ENCODE data around the gene MPHOSPH9.

Gene MPHOSPH9

GRCh38 chr12:123145211-123145610, 87.7 kb downstream of the MPHOSPH9 start:
- DNase-seq = no peak

- DNase-seq = no peak
Measured at GRCh38 chr12:123143736-123144461, 89.0 kb downstream of the MPHOSPH9 start.

DNA sequence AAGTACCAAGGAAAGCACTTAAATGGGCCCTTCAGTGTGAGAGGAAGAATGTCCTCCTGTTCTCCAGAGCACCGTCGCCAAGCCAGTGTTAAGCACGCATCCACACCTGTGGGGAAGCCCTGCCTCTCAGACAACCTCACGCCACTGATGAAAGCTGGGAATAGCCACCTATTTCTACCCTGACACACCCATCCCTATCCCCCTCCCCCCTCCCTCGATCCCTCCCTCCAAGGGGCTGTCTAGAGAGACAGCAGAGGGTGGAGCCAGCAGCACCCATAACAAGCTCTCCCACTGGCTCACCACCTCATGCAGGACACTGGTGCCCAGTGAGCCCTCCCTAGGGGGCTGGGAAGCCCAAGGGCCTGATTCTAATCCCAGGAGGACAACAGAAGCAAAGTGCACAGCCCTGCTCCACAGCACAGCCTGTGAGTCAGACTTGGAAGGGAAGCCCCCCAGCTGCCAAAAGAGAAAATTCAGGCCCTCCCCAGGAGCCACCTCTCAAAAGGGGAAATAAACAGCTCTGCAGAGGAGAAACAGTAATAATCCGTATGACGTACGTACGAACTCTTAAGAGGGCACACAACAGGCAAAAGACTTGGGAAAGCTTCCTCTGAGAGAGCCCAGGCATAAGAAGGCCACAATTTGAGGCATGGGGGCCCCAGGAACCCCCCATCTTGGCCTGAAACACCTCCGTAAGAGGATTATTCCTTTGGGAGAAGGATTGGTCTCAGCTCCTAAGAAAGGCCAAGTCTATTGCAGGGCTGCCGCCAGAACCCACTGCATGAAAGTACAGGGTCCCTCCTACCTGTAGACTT, 89.8 kb downstream of the MPHOSPH9 start:
- DNase-seq = no peak

GRCh38 chr12:123142518-123142840, 90.5 kb downstream of the MPHOSPH9 start:
- no peak for DNase-seq

- no peak for DNase-seq
Measured at GRCh38 chr12:123141615-123142517, 91.1 kb downstream of the MPHOSPH9 start.

GRCh38 chr12:123140676-123141614, 92.0 kb downstream of the MPHOSPH9 start:
- DNase-seq = no peak

DNA sequence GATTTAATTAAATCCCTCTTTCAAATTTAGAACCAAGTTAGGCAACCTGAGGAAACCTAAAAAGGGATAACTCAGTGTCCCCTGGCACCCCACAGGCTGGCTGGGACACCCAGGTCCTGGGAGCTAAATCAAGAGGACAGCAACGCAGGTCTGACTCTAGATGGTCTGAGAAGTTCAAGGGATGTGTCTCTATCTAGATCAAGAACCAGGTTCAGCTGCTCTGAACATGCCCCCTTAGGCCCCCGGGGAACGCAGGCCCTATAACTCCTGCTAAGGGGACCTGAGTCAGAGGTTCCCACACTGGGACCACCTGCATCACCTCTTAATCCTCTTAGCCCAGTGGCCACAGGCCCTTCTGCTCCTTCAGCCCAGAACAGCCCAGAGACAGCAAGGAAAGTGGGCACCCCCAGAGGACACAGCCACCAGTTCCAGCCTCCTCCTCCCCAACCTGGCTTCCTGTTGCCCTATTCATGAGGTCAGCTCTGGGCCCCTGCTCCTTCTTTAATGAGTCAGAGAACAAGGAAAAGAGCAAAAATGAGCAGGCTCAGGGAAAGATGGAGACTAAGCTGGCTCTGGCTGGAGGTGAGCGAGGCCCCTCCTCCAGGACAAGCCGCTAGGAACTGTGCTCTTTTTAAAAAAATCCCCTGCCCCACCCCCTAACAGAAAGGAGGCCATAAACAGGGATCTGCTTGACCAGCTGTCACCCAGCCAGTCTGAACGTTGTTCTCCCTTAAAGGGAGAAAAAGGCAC, 92.8 kb downstream of the MPHOSPH9 start:
- DNase-seq = no peak

- no peak for DNase-seq
Measured at GRCh38 chr12:123135688-123136087, 97.3 kb downstream of the MPHOSPH9 start.

- DNase-seq = no peak
Measured at GRCh38 chr12:123134826-123135225, 98.1 kb downstream of the MPHOSPH9 start.

GRCh38 chr12:123134271-123134671, 98.7 kb downstream of the MPHOSPH9 start:
- no peak for DNase-seq

DNA sequence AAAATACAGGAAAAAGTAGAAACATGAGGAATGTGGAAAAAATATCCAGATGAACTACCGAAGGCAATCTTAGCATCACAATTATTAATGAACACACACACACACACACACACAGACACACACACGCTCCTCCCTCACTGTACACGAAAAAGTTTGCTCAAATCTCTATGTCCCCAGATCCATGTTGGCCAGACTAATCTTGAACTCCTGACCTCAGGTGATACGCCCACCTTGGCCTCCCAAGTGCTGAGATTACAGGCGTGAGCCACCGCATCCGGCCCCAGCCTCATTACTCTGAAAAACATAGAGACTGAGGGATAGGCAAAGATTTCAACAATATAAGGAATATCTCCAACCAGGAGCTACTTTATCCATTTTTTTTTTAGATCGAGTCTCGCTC, 99.2 kb downstream of the MPHOSPH9 start:
- no peak for DNase-seq

DNA sequence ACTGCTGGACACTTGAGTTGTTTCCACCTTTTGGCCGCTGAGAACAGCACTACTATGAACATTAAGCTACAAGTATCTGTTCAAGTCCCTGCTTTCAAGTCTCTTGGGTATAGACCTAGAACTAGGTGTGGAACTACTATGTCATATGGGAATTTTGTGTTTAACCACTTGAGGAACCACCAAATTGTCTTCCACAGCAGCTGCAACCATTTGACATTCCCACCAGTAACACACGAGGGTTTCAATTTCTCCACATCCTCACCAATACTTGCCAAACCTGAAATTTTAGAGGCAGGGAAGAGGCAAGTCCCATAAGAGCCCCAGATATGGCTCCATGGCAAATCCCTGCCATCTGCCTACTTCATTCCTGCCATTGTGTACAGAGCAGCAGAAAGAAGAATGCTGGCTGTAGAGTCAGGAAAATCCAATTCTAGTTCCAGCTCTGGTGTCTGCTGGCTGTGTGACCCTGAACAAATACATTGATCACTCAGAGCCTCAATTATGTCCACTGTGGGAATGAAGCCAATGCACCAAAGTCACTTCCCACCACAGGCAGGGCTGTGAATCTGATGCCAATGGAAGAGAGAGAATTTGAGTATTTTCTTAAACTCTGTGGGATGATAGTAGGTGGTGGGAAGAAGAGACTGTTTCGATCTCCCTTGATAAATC, 99.9 kb downstream of the MPHOSPH9 start:
- DNase-seq = no peak

DNA sequence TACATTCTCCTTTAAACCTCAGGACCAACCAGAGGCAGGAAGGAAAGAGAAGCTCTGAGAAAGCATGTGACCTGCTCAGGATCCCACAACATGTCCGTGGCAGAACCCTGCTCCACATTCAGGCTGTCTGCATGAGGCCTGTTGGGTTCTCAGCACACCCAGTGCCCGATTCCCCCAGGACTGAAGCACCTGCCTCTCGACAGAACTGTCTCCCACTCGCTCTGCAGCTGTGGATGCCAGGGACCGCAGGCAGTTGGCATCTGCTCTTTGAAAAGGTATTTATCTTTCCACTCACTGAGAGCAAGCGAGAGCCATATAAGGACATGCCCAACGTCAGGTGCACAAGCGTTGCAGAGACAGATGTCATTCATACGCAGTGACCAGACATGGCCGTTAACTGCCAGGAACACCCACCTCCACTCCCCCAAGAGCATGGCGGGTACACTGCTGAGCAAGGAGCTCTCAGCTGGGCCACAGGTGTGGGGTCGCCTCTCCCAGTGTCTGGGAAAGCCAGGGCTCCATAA, 101.0 kb downstream of the MPHOSPH9 start:
- DNase-seq = peak; percentile 97

DNA sequence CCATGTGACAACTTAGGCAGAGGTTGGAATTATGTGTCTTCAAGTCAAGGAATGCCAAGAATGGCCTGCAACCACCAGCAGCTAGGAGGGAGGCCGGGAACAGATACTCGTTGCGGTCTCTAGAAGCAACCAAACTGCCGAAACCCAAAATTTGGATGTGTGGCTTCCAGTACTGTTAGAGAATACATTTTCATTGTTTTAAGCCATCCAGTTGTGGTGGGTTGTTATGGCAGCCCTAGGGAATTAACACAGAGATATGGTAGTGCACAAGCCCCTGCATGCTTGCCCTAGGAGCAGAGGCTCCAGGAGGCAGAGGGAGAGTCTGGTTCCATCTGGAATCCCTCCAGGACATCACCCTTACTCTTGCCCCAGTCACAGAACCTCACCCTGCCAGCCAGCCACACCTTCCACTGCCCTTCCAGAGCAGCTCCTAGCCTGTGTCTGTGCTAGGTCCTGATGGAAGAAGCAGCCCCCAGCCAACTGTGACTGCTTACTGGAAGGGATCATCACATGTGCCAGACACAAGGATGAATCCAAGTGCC, 101.6 kb downstream of the MPHOSPH9 start:
- DNase-seq = peak; percentile 77

GRCh38 chr12:123129621-123130020, 103.3 kb downstream of the MPHOSPH9 start:
- DNase-seq = no peak

DNA sequence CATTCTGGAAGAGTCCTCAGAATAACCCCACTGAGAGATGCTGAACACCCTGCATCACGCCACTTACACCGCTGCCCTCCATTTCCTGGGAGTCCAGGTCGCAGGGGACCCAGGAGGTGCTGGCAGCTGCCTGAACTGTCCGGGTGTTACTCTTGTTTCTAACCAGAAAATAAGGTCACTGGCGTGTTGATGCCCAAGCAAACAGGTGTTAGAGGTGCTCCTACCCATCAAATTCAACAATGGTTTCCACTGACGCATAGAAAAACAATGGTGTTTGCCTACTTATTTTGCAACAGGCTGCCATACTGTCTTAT, 105.8 kb downstream of the MPHOSPH9 start:
- DNase-seq = no peak

DNA sequence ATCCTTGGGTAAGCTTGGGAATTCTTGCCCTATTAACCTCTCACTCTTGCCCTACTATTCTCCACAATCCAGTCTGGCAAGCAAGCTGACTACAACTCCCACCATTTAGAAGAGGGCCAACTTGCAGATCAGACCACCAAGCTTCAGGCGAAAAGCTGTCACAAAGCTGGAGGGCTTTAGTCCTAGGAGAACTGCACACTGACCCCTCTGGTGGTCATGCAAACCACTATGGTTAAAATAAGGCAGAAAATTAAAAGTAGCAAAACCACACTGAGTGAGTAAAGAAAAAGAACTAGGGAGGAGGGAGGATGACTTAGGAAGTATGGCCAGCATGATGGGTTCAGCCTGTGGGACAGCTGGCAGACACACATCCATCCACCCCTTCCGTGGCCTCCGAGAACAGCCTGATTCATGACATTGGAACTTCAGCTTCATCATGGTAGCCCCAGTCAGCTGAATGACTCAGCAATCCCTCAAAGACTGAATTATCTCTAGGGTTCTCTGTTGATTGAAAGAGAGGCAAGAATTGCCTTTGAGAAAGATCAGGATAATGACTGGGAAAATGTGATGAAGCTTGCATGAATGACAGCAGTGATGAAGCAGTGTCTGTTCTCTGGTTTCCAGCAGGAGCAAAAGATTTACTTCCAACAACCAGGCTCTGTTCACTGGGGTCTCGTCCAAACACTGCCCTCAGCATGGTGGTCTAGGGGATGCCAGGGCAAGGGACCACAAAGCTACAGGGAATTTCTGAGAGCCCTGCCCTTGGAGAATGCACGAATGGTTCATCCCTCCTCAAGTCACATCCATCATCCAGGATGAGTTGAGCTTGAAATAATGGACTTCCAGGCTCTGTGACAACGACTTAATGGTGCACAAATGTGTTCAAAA, 106.4 kb downstream of the MPHOSPH9 start:
- DNase-seq = no peak

DNA sequence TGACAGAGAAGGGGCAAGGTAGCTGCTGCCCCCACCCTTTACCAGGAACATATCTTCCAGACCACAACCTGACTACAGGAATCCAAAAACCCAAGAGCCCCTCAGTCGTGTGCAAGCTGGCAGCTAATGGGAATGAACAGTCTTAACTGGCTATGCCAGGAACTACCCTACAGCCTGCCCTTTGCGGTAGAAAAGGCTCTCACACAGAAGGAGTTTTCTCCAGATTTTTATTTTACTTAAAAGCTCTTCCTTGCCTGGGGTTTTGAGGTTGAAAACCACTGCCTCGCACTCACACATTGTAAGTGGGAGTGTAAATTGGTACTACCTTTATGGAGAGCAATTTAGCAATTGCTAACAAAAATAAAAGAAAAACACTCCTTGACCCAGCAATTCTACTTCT, 110.3 kb downstream of the MPHOSPH9 start:
- no peak for DNase-seq

GRCh38 chr12:123121670-123122069, 111.3 kb downstream of the MPHOSPH9 start:
- DNase-seq = no peak

Data from NCI-H1105 (cell line).